Aorta (tissue), 5 donors: ENCODE results near the gene ADGRE1. TPM values are rescaled to one million over a fixed set of nuclear protein-coding genes. Genes with fewer than 3 reads are reported as not detected.
"Not testable (repeated sequence)": the region's sequence is repeated elsewhere in the genome, so short reads cannot be mapped to it uniquely, and the experiment has no call there.

Source experiments
- ATAC-seq: fragments of 200-7000 bp; cut with Tn5 transposase; one replicate; pipeline ENCODE4 v1.9.1; 2022; ENCODE audit warnings: moderate library complexity; ENCODE audit not compliant: low FRiP score
- DNase-seq, 2 donors: peaks; one replicate each; pipeline ENCODE4 v3.0.0-alpha.2; 2020
- H3K27ac ChIP-seq, 2 donors: one replicate each; pipeline ENCODE4 v1.5.1; 2013; ENCODE audit warnings: low read length in 2 of 2, mild to moderate bottlenecking in 2 of 2, moderate library complexity in 2 of 2, control low read depth in 1 of 2, inconsistent platforms in 1 of 2, low read depth in 1 of 2
- H3K27me3 ChIP-seq, 2 donors: one replicate each; pipeline ENCODE4 v1.6.1; 2013; ENCODE audit warnings: control low read depth in 1 of 2, low read length in 1 of 2, mild to moderate bottlenecking in 1 of 2, moderate library complexity in 1 of 2; ENCODE audit not compliant: insufficient read depth in 2 of 2, control insufficient read depth in 1 of 2
- H3K36me3 ChIP-seq, 2 donors: one replicate each; pipeline ENCODE4 v1.6.1; 2013; ENCODE audit warnings: control low read depth in 1 of 2, low read length in 1 of 2, mild to moderate bottlenecking in 1 of 2; ENCODE audit not compliant: insufficient read depth in 2 of 2, control insufficient read depth in 1 of 2
- H3K4me1 ChIP-seq, 2 donors: one replicate each; pipeline ENCODE4 v1.6.1; 2013; ENCODE audit warnings: low read length in 2 of 2, control low read depth in 1 of 2, mild to moderate bottlenecking in 1 of 2, moderate library complexity in 1 of 2; ENCODE audit not compliant: insufficient read depth in 2 of 2, control insufficient read depth in 1 of 2
- H3K4me3 ChIP-seq, 2 donors: one replicate each; pipeline ENCODE4 v1.5.1; 2013; ENCODE audit warnings: low read length in 2 of 2, control low read depth in 1 of 2, mild to moderate bottlenecking in 1 of 2
- H3K9me3 ChIP-seq: one replicate; pipeline ENCODE4 v1.6.1; 2013; ENCODE audit warnings: mild to moderate bottlenecking, low read length; ENCODE audit not compliant: control insufficient read depth
- WGBS, 2 donors: extraction: QIAGEN DNeasy Blood & Tissue Kit; methylation state at CpG; one replicate each; pipeline ENCODE4 v1.1.7; 2013; 5-methylcytosine and 5-hydroxymethylcytosine counted together
- intact Hi-C, 2 donors: fragments of 100-400 bp; cut with DNase I; formaldehyde crosslinking; loops; one replicate each; pipeline versions ENCODE4 v1.14.2 to v1.15.0; 2022
- polyA plus RNA-seq, 2 donors: library from polyadenylated mRNA; stranded (reverse); fragments of 200-250 nt; gene quantifications; one replicate each; pipeline ENCODE4 v1.2.3, GENCODE V29; 2013
- total RNA-seq, 2 donors: library from RNA; stranded (reverse); fragmentation: NEBNext Ultra II Directional; extraction: Animal tissue kit (Norgen Biotek cat#: 25700); gene quantifications; one replicate each; pipeline ENCODE4 v1.2.1, GENCODE V29; 2021
- donor health status: healthy with polysubstance abuse.
- donor health status: Bipolar disorder and iron deficiency.
- donor health status: DM: no; HTN: no; CAD: no.
- donor health status: DM: no; HTN: no; CAD: no.
- donor health status: DM: yes; HTN: yes; CAD: no.

The ADGRE1 gene
- total and polyA plus RNA-seq, 4 donors = 0.08 to 1.6 (median 0.46) TPM

GRCh38 chr19:6869151-6869882 lies 18.1 kb upstream of the ADGRE1 start:
- H3K9me3 ChIP-seq, H3K4me3 ChIP-seq, intact Hi-C loops, H3K36me3 ChIP-seq, DNase-seq, H3K27ac ChIP-seq, ATAC-seq, H3K4me1 ChIP-seq, H3K27me3 ChIP-seq: not testable (repeated sequence)
- 88 to 91% methylated on average over 21 to 22 of the region's 22 CpGs for WGBS, 2 donors

- H3K27ac ChIP-seq = no peak overlapping the region
- no peaks in the 10 kb centered on the region for H3K36me3 ChIP-seq
- H3K4me1 ChIP-seq = no peaks in the 10 kb centered on the region
- H3K27me3 ChIP-seq = no peaks in the 10 kb centered on the region
- DNase-seq (no peak), ATAC-seq (no peak)
- 83 to 87% methylated on average over 10 of the region's 10 CpGs for WGBS, 2 donors
- intact Hi-C loops = no loop called here
- H3K9me3 ChIP-seq = no peaks in the 10 kb centered on the region
- no peak overlapping the region for H3K4me3 ChIP-seq
These were observed 13.5 kb upstream of the ADGRE1 start for GRCh38 chr19:6873708-6874431.

- Histone ChIP-seq H3K9me3 (peaks cover 5% of the 10 kb centered on the region), H3K4me1 (no peaks in the 10 kb centered on the region), H3K27me3 (peaks cover 0 to 2% of the 10 kb centered on the region in 2 donors), H3K27ac (no peak overlapping the region), H3K36me3 (no peaks in the 10 kb centered on the region), H3K4me3 (no peak overlapping the region)
- intact Hi-C loops = no loop called here
- ATAC-seq (no peak), DNase-seq (no peak)
- WGBS, 2 donors = 75 to 82% methylated on average over 2 of the region's 2 CpGs
These were observed 12.2 kb upstream of the ADGRE1 start for GRCh38 chr19:6875218-6875617.

GRCh38 chr19:6876748-6877147 lies 10.6 kb upstream of the ADGRE1 start:
- ATAC-seq (no peak), DNase-seq (no peak)
- Histone ChIP-seq H3K27ac (no peak overlapping the region), H3K4me3 (no peak overlapping the region), H3K4me1 (no peaks in the 10 kb centered on the region), H3K27me3 (peaks cover 0 to 3% of the 10 kb centered on the region in 2 donors), H3K36me3 (no peaks in the 10 kb centered on the region), H3K9me3 (peaks cover 5% of the 10 kb centered on the region)
- WGBS, 2 donors = 69 to 75% methylated on average over 7 of the region's 7 CpGs
- intact Hi-C loops = no loop called here

GRCh38 chr19:6877766-6878165 lies 9.6 kb upstream of the ADGRE1 start:
- H3K27ac ChIP-seq = no peak overlapping the region
- intact Hi-C loops = no loop called here
- DNase-seq (no peak), ATAC-seq (no peak)
- peaks cover 5% of the 10 kb centered on the region for H3K9me3 ChIP-seq
- H3K27me3 ChIP-seq = peaks cover 0 to 3% of the 10 kb centered on the region in 2 donors
- no peaks in the 10 kb centered on the region for H3K4me1 ChIP-seq
- WGBS, 2 donors = 78 to 87% methylated on average over 4 of the region's 4 CpGs
- H3K4me3 ChIP-seq = no peak overlapping the region
- no peaks in the 10 kb centered on the region for H3K36me3 ChIP-seq

- H3K36me3 ChIP-seq = no peaks in the 10 kb centered on the region
- ATAC-seq (no peak), DNase-seq (no peak)
- no peaks in the 10 kb centered on the region for H3K27me3 ChIP-seq
- no peak overlapping the region for H3K4me3 ChIP-seq
- 71 to 74% methylated on average over 7 of the region's 7 CpGs for WGBS, 2 donors
- peaks cover 2% of the 10 kb centered on the region for H3K9me3 ChIP-seq
- no peak overlapping the region for H3K27ac ChIP-seq
- intact Hi-C loops = no loop called here
- H3K4me1 ChIP-seq = no peaks in the 10 kb centered on the region
These were observed 992 bp upstream of the ADGRE1 start for GRCh38 chr19:6886277-6886897.

- H3K27ac ChIP-seq = no peak overlapping the region
- H3K36me3 ChIP-seq = no peaks in the 10 kb centered on the region
- no peak overlapping the region for H3K4me3 ChIP-seq
- no peaks in the 10 kb centered on the region for H3K27me3 ChIP-seq
- ATAC-seq (no peak), DNase-seq (no peak)
- WGBS, 2 donors = 93 to 96% methylated on average over 2 of the region's 2 CpGs
- no peaks in the 10 kb centered on the region for H3K4me1 ChIP-seq
- H3K9me3 ChIP-seq = peaks cover 2% of the 10 kb centered on the region
- intact Hi-C loops = no loop called here
These were observed 1.6 kb downstream of the ADGRE1 start for GRCh38 chr19:6888967-6889366.

GRCh38 chr19:6890401-6890913 lies 3.1 kb downstream of the ADGRE1 start:
- Histone ChIP-seq H3K4me1 (no peaks in the 10 kb centered on the region), H3K27me3 (peaks cover 0 to 3% of the 10 kb centered on the region in 2 donors), H3K27ac (no peak overlapping the region), H3K4me3 (no peak overlapping the region), H3K36me3 (no peaks in the 10 kb centered on the region), H3K9me3 (peaks cover 8% of the 10 kb centered on the region)
- intact Hi-C loops = no loop called here
- 49 to 52% methylated on average over 3 of the region's 3 CpGs for WGBS, 2 donors
- DNase-seq (no peak), ATAC-seq (no peak)
